Right hindlimb (tissue), 1 donor: ENCODE measurements around the gene SIRT2.
"Not testable (repeated sequence)": the region's sequence is repeated elsewhere in the genome, so short reads cannot be mapped to it uniquely, and the experiment has no call there.

Experiments used
- DNase-seq: peaks from one replicate; pipeline ENCODE4 v3.0.0-alpha.2; 2018

SIRT2 gene

GRCh38 chr19:38899447-38900201, at the start of gene SIRT2, which contains the start of gene NFKBIB:
Gene SIRT2, minus strand, starts transcription at chr19:38899618. Its CDS starts 97 bp downstream, at chr19:38899521.
Gene NFKBIB, plus strand, starts transcription at chr19:38899969. Its CDS starts 64 bp downstream, at chr19:38900033.
- DNase-seq = peak; percentile 100

- DNase-seq = no peak
Observed at GRCh38 chr19:38946229-38947010, 47.0 kb upstream of the SIRT2 start.

GRCh38 chr19:38945562-38946228, 46.3 kb upstream of the SIRT2 start:
- DNase-seq = no peak

GRCh38 chr19:38944981-38945506, 45.6 kb upstream of the SIRT2 start:
- peak; percentile 41 for DNase-seq

- no peak for DNase-seq
Observed at GRCh38 chr19:38942471-38943181, 43.2 kb upstream of the SIRT2 start.

GRCh38 chr19:38941979-38942378, 42.6 kb upstream of the SIRT2 start:
- DNase-seq = no peak

GRCh38 chr19:38941466-38941865, 42.0 kb upstream of the SIRT2 start:
- DNase-seq = not testable (repeated sequence)

GRCh38 chr19:38939957-38940356, 40.5 kb upstream of the SIRT2 start:
- no peak for DNase-seq

GRCh38 chr19:38933544-38933943, 34.1 kb upstream of the SIRT2 start:
- DNase-seq = no peak

- no peak for DNase-seq
Observed at GRCh38 chr19:38932425-38933179, 33.2 kb upstream of the SIRT2 start.

- DNase-seq = no peak
Observed at GRCh38 chr19:38931521-38931793, 32.0 kb upstream of the SIRT2 start.

- peak; percentile 99 for DNase-seq
Observed at GRCh38 chr19:38930776-38931520, 31.5 kb upstream of the SIRT2 start, which contains the start of gene MRPS12. Gene MRPS12, plus strand, starts transcription at chr19:38930944. Its CDS starts 351 bp downstream, at chr19:38931295.

- DNase-seq = peak; percentile 96
Observed at GRCh38 chr19:38929929-38930775, 30.7 kb upstream of the SIRT2 start, which contains the start of gene SARS2. Gene SARS2, minus strand, starts transcription at chr19:38930763. Its CDS starts 27 bp downstream, at chr19:38930736.

- DNase-seq = no peak
Observed at GRCh38 chr19:38928391-38929001, 29.1 kb upstream of the SIRT2 start.

- no peak for DNase-seq
Observed at GRCh38 chr19:38924388-38924787, 25.0 kb upstream of the SIRT2 start.

- no peak for DNase-seq
Observed at GRCh38 chr19:38922482-38922881, 23.1 kb upstream of the SIRT2 start.

GRCh38 chr19:38921420-38922274, 22.2 kb upstream of the SIRT2 start:
- no peak for DNase-seq

- no peak for DNase-seq
Observed at GRCh38 chr19:38920602-38921419, 21.4 kb upstream of the SIRT2 start.
